Activated CD8-positive, alpha-beta T cell treated with anti-CD3 and anti-CD28 coated beads, Interleukin-2, amount 10 ng/mL, durations not matched to agents 7 days and 5 days (primary cell): ENCODE measurements around the gene NUDT5. TPM values are rescaled to one million over a fixed set of nuclear protein-coding genes. Genes with fewer than 3 reads are reported as not detected.

Experiments used
- ATAC-seq: fragments of 150-1000 bp; cut with Tn5 transposase; one replicate; pipeline ENCODE4 v1.10.0; 2021; ENCODE audit warnings: moderate library complexity
- CTCF ChIA-PET: fragments of 350-600 bp; sonication (Branson Sonifier 250); formaldehyde crosslinking; loops from one replicate; lab custom pipeline; 2021; ENCODE audit warnings: antibody characterized with exemption; lab: Charles Lee
- POLR2A ChIA-PET: fragments of 350-600 bp; sonication (Branson Sonifier 250); formaldehyde crosslinking; loops from one replicate; lab custom pipeline; 2021; ENCODE audit warnings: antibody characterized with exemption; lab: Charles Lee
- DNase-seq: peaks from one replicate; pipeline ENCODE4 v3.0.0-alpha.2; 2020
- H3K27ac Mint-ChIP-seq: one replicate; pipeline ENCODE4 v1.8.0; 2021; ENCODE audit warnings: mild to moderate bottlenecking, mixed read lengths
- H3K27me3 Mint-ChIP-seq: one replicate; pipeline ENCODE4 v1.8.0; 2021; ENCODE audit warnings: low read depth, mixed read lengths
- H3K36me3 Mint-ChIP-seq: one replicate; pipeline ENCODE4 v1.8.0; 2021; ENCODE audit warnings: low read depth, mixed read lengths
- H3K4me1 Mint-ChIP-seq: one replicate; pipeline ENCODE4 v1.8.0; 2021; ENCODE audit warnings: low read depth, mixed read lengths
- H3K4me3 Mint-ChIP-seq: one replicate; pipeline ENCODE4 v1.8.0; 2021; ENCODE audit warnings: mild to moderate bottlenecking, mixed read lengths
- H3K9me3 Mint-ChIP-seq: one replicate; pipeline ENCODE4 v1.8.0; 2022; ENCODE audit warnings: mixed read lengths; ENCODE audit not compliant: insufficient read depth
- microRNA-seq: library from miRNA; unstranded; fragments of <30 nt; microRNA quantifications from one replicate; pipeline ENCODE4 v1.2.0, GENCODE V29; 2022
- total RNA-seq, 2 experiments: library from RNA; stranded (reverse); gene quantifications; one replicate each; pipeline ENCODE4 v1.2.3, GENCODE V29; 2021

NUDT5 gene
- total RNA-seq, 2 experiments from 2014 or later: 94.8 to 97.8 TPM

GRCh38 chr10:12121673-12122072, 74.0 kb downstream of the NUDT5 start:
- ATAC-seq (no peak), DNase-seq (no peak)
- peaks cover 18% of the 10 kb centered on the region for H3K4me1 Mint-ChIP-seq
- H3K27me3 Mint-ChIP-seq: no peaks in the 10 kb centered on the region
- ChIA-PET CTCF (interaction anchor here (1.1 kb wide), 1 partner anchor 9 kb away, joined by 4 read pairs; no protein-coding TSS in a partner anchor), POLR2A (no interaction called here)
- no peaks in the 10 kb centered on the region for H3K9me3 Mint-ChIP-seq
- H3K4me3 Mint-ChIP-seq: no peak overlapping the region
- no peak overlapping the region for H3K27ac Mint-ChIP-seq
- H3K36me3 Mint-ChIP-seq: peaks cover 46% of the 10 kb centered on the region

Small RNAs within 50 kb of the gene (microRNA-seq; reads per million reads assigned to microRNA genes)
- not detected for gene MIR548AK

Other genes with a start within 250 kb of the NUDT5 start
- 10 to 100 TPM; 32.7 to 33.3 TPM for gene UPF2, start 153.1 kb downstream of the NUDT5 start, total RNA-seq
- 10 to 100 TPM; 16.4 to 20.1 TPM for gene DHTKD1, start 126.9 kb downstream of the NUDT5 start, total RNA-seq
- gene SEC61A2, start 66.2 kb downstream of the NUDT5 start, total RNA-seq: 1 to 10 TPM; 9.1 to 9.7 TPM
- gene CDC123, start 297 bp upstream of the NUDT5 start, total RNA-seq: 100 to 1,000 TPM in 1 of 2 experiments, 10 to 100 TPM in 1; 99.0 to 102 TPM
- gene CAMK1D, start 153.7 kb upstream of the NUDT5 start, total RNA-seq: 1 to 10 TPM; 3.4 to 4.2 TPM